CD8-positive, alpha-beta memory T cell (primary cell): Measurements from ENCODE around the gene ZMYND10. TPM values are rescaled to one million over a fixed set of nuclear protein-coding genes. Genes with fewer than 3 reads are reported as not detected.
A peak's percentile ranks its signal among the peaks of the same experiment; 100 is the strongest.

Experiments used
- CTCF ChIA-PET: fragments of 350-600 bp; sonication (Branson Sonifier 250); formaldehyde crosslinking; loops from one replicate; lab custom pipeline; 2021; ENCODE audit warnings: antibody characterized with exemption; lab: Charles Lee
- POLR2A ChIA-PET: fragments of 350-600 bp; sonication (Branson Sonifier 250); formaldehyde crosslinking; loops from one replicate; lab custom pipeline; 2021; ENCODE audit warnings: antibody characterized with exemption; lab: Charles Lee
- DNase-seq, 5 donors: peaks; one replicate each; pipeline versions ENCODE4 v3.0.0 to v3.0.0-alpha.2; 2020 to 2022; ENCODE audit warnings: mixed read lengths in 1 of 5
- H3K27ac ChIP-seq: one replicate; pipeline ENCODE4 v1.7.0; 2013; ENCODE audit warnings: low read depth, mild to moderate bottlenecking, low read length, moderate library complexity
- H3K27me3 ChIP-seq: 2 replicates; pipeline ENCODE4 v1.7.0; 2013; ENCODE audit warnings: low read length, mild to moderate bottlenecking; ENCODE audit not compliant: insufficient read depth, poor library complexity, severe bottlenecking
- H3K36me3 ChIP-seq: 2 replicates; pipeline ENCODE4 v1.7.0; 2013; ENCODE audit warnings: mild to moderate bottlenecking, low read length, moderate library complexity; ENCODE audit not compliant: insufficient read depth
- H3K4me1 ChIP-seq: 2 replicates; pipeline ENCODE4 v1.7.0; 2013; ENCODE audit warnings: mild to moderate bottlenecking, low read length, moderate library complexity; ENCODE audit not compliant: insufficient read depth
- H3K4me3 ChIP-seq: 2 replicates; pipeline ENCODE4 v1.7.0; 2013; ENCODE audit warnings: mild to moderate bottlenecking, low read length
- H3K9me3 ChIP-seq: 2 replicates; pipeline ENCODE4 v1.7.0; 2013; ENCODE audit warnings: mild to moderate bottlenecking, low read length
- H3K27ac Mint-ChIP-seq, 8 donors: one replicate each; pipeline ENCODE4 v1.8.0; 2020 to 2021; ENCODE audit warnings: mixed read lengths in 8 of 8, mild to moderate bottlenecking in 6 of 8, inconsistent platforms in 3 of 8, moderate library complexity in 3 of 8
- H3K27me3 Mint-ChIP-seq, 2 donors: one replicate each; pipeline ENCODE4 v1.8.0; 2020 to 2021; ENCODE audit warnings: mixed read lengths in 2 of 2, mild to moderate bottlenecking in 1 of 2, moderate library complexity in 1 of 2
- H3K36me3 Mint-ChIP-seq, 3 donors: one replicate each; pipeline ENCODE4 v1.8.0; 2020 to 2021; ENCODE audit warnings: mixed read lengths in 3 of 3, inconsistent platforms in 1 of 3, mild to moderate bottlenecking in 1 of 3
- H3K4me1 Mint-ChIP-seq, 3 donors: one replicate each; pipeline ENCODE4 v1.8.0; 2020 to 2021; ENCODE audit warnings: mixed read lengths in 3 of 3, inconsistent platforms in 1 of 3, mild to moderate bottlenecking in 1 of 3
- H3K4me3 Mint-ChIP-seq, 7 donors: one replicate each; pipeline ENCODE4 v1.8.0; 2020 to 2021; ENCODE audit warnings: mixed read lengths in 7 of 7, mild to moderate bottlenecking in 6 of 7, moderate library complexity in 4 of 7, inconsistent platforms in 2 of 7
- H3K9me3 Mint-ChIP-seq, 5 donors: one replicate each; pipeline ENCODE4 v1.8.0; 2020 to 2022; ENCODE audit warnings: mixed read lengths in 5 of 5, mild to moderate bottlenecking in 3 of 5, moderate library complexity in 2 of 5, inconsistent platforms in 1 of 5
- polyA plus RNA-seq: library from polyadenylated mRNA; unstranded; fragments of 300-500 nt; fragmentation: Illumina TruSeq; gene quantifications from one replicate; pipeline ENCODE4 v1.2.3, GENCODE V29; 2021
- total RNA-seq, 2 experiments: library from RNA; stranded (reverse); gene quantifications; one replicate each; pipeline ENCODE4 v1.2.3, GENCODE V29; 2021

Gene ZMYND10
- total and polyA plus RNA-seq, 3 experiments from 2014 or later = 0.97 to 1.3 (median 1.1) TPM

DNA sequence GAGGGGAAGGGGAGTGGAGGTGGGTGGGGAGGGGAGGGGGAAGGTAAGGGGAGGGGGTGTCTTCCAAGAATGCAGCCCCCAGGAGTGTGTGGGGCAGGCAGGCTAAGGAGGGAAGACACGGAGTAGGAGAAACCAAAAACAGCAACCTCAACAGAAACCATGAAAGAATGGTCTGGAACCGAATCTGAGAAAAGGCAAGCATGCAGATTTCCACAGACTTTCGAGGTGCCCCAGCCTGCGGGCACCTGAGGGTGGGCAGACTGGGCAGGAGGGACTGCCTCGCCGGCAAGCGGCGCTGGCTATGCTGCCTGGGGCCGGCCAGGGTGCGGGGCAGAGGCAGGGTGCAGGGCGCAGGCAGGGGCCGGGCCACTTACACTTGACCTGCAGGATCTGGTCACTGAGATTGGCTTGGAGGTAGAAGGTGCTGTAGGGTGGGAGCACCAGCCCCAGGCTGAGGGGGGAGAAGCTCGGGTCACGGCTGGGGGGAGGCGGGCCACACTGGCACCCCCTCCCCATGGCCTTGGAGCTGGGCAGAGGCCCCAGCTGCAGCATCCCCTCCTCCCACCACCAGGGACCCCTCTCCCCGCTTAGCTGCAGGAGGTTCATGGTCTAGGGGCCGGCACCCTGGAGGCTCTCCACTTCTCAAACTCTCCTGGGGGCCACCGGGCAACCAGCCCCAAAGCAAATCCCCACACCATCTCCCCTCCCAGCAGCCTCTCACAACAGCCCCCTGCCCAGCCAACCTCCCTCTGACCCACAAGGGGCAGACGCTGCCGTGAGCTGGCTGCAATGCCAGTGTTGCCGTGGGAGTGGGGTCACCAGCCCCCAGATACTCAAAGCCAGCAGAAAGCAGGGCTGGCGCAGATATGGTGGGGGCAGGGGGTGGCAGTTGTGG, 29.1 kb upstream of the ZMYND10 start:
- Histone ChIP-seq H3K27ac (no peak overlapping the region), H3K36me3 (no peaks in the 10 kb centered on the region), H3K9me3 (no peaks in the 10 kb centered on the region), H3K4me1 (no peaks in the 10 kb centered on the region), H3K27me3 (no peaks in the 10 kb centered on the region), H3K4me3 (no peak overlapping the region)
- POLR2A ChIA-PET = no interaction called here
- Mint-ChIP-seq H3K4me1 (peaks cover 0 to 1% (median 0%) of the 10 kb centered on the region in 3 donors), H3K27ac (no peak overlapping the region), H3K27me3 (no peaks in the 10 kb centered on the region), H3K4me3 (no peak overlapping the region), H3K36me3 (no peaks in the 10 kb centered on the region), H3K9me3 (no peaks in the 10 kb centered on the region)
- CTCF ChIA-PET = no interaction called here
- DNase-seq = no peak

DNA sequence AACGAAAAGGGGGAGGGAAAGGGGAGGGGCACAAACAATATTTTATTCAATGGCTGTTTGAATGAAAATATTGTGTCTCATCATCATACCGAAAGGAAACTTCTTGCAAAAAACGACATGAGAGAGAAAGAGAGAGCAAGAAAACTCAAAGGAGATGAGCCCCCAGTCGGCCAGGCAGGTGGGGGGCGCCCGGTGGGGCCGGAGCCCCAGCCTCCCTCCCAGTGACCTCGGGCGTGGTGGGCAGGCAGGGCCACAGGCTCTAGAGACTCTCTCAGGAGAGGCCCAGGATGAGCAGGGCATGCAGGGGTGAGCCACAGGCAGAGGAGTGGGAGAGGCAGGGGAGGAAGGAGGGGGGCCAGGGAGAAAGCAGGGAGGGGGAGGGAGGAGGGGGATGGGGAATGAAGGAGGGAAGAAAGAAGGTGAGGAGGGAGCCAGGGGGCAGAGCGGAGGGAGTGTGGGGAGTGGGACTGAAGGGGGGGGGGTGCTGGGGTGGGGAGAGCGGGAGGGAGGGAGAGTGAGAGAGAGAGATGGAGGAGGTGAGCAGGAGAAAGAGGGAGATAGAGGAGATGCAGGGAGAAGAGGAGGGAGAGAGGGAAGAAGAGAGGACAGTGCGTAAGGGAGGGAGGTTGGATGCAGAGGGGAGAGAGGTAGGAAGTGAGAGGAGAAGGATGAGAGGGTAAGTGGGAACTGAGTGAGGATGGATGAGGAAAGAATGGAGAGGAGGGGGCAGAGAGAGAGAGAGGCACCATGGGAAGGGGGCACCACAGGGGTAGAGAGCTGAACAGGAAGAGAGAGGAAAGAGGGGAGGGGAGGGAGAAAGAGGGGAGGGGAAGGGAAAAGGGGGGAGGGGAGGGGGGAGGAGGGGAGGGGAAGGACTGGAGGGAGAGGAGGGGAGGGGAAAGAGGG, 27.9 kb upstream of the ZMYND10 start:
- Mint-ChIP-seq H3K4me3 (no peak overlapping the region), H3K27ac (peak overlapping the region in 1 of 8 donors; percentile 75), H3K4me1 (peaks cover 0 to 8% (median 4%) of the 10 kb centered on the region in 3 donors), H3K9me3 (no peaks in the 10 kb centered on the region), H3K36me3 (no peaks in the 10 kb centered on the region), H3K27me3 (no peaks in the 10 kb centered on the region)
- no peak overlapping the region for H3K4me3 ChIP-seq
- H3K4me1 ChIP-seq = no peaks in the 10 kb centered on the region
- ChIA-PET CTCF (no interaction called here), POLR2A (no interaction called here)
- no peak overlapping the region for H3K27ac ChIP-seq
- no peaks in the 10 kb centered on the region for H3K36me3 ChIP-seq
- DNase-seq = no peak
- no peaks in the 10 kb centered on the region for H3K9me3 ChIP-seq
- no peaks in the 10 kb centered on the region for H3K27me3 ChIP-seq

DNA sequence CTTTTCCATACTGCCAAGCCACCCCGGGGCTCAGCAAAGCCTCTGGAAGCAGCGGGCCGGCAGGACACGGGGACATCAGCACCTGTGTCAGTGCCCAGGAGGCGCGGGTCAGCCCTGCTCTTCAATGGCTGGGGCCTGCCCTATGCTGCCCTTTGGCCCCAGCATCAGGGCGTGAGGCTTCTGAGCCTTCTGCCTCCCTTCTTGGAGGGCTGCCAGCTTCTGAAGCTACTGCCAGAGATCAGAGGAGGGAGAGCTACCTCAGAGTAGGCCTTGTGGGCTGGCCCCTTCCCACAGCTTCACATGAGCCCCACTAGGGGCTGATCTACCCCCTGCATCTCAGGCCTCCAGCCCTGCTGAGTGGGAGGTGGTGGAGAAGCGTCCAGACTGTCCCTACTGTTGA, 26.8 kb upstream of the ZMYND10 start:
- Mint-ChIP-seq H3K9me3 (no peaks in the 10 kb centered on the region), H3K27me3 (no peaks in the 10 kb centered on the region), H3K4me3 (no peak overlapping the region), H3K36me3 (no peaks in the 10 kb centered on the region), H3K4me1 (peaks cover 0 to 13% (median 6%) of the 10 kb centered on the region in 3 donors), H3K27ac (peak overlapping the region in 1 of 8 donors; percentile 88)
- H3K36me3 ChIP-seq = no peaks in the 10 kb centered on the region
- no peak overlapping the region for H3K4me3 ChIP-seq
- H3K4me1 ChIP-seq = no peaks in the 10 kb centered on the region
- ChIA-PET POLR2A (no interaction called here), CTCF (no interaction called here)
- H3K27ac ChIP-seq = no peak overlapping the region
- no peaks in the 10 kb centered on the region for H3K9me3 ChIP-seq
- no peaks in the 10 kb centered on the region for H3K27me3 ChIP-seq
- DNase-seq = peak in 1 of 5 donors; percentile 29

DNA sequence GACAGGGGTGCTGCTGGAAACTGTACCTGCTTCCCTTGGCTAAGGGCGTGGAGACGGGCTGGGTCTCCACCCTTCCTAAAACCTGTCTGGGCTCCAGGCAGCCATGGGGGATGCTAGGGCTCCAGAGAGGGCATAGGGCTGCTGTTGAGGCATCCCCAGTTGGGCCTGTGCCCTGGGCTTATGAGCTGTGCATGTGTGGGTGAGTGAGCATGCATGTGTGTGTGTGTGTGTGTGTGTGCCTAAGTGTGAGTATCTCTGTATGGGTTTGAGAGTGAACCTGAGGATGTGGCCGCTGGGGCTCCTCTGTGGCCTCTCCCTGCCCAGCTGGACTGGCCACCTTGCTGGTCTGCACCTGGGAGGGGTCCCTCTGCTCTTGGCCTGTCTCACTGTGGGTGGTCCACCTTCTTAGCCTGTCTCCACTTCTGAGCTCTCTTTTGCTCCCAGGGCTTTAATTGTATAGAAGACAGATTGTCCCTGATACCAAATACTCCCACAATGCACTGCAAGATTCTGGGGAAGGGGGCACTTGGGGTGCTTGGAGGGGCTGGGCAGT, 25.7 kb upstream of the ZMYND10 start:
- H3K4me1 ChIP-seq = peaks cover 8% of the 10 kb centered on the region
- H3K27ac Mint-ChIP-seq = peak overlapping the region in 1 of 8 donors; percentile 72
- no peaks in the 10 kb centered on the region for H3K9me3 Mint-ChIP-seq
- H3K27me3 Mint-ChIP-seq = no peaks in the 10 kb centered on the region
- no peak overlapping the region for H3K27ac ChIP-seq
- DNase-seq = no peak
- no peaks in the 10 kb centered on the region for H3K9me3 ChIP-seq
- H3K4me3 Mint-ChIP-seq = no peak overlapping the region
- H3K4me1 Mint-ChIP-seq = peaks cover 3 to 24% (median 10%) of the 10 kb centered on the region in 3 donors
- no peaks in the 10 kb centered on the region for H3K36me3 Mint-ChIP-seq
- no peak overlapping the region for H3K4me3 ChIP-seq
- POLR2A ChIA-PET = no interaction called here
- no peaks in the 10 kb centered on the region for H3K36me3 ChIP-seq
- CTCF ChIA-PET = interaction anchor here (1.1 to 2.0 kb wide), 2 partner anchors 24 to 125 kb away, joined by 3 to 5 read pairs; no protein-coding TSS in a partner anchor
- no peaks in the 10 kb centered on the region for H3K27me3 ChIP-seq

DNA sequence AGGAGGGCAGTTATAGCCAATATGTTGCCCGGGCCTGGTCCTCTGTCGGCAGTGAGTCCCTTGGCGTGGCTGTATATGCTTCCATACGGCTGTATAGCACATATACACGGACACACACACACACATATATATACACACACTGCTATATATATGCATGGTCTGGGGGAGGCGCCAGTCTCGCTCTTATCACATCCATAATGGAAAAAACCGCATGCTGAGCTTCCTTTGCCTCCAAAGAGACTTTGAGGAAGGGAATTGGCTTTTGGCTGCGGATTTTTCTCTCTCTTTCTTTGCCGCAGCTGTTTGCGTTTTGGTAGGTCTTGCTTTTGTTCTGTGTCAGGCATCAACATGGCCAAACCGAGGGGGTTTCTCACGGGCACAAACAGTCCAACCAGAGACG, 25.1 kb upstream of the ZMYND10 start:
- CTCF ChIA-PET = interaction anchor here (1.1 to 2.0 kb wide), 2 partner anchors 23 to 124 kb away, joined by 3 to 5 read pairs; no protein-coding TSS in a partner anchor
- peaks cover 9 to 30% (median 14%) of the 10 kb centered on the region in 3 donors for H3K4me1 Mint-ChIP-seq

DNA sequence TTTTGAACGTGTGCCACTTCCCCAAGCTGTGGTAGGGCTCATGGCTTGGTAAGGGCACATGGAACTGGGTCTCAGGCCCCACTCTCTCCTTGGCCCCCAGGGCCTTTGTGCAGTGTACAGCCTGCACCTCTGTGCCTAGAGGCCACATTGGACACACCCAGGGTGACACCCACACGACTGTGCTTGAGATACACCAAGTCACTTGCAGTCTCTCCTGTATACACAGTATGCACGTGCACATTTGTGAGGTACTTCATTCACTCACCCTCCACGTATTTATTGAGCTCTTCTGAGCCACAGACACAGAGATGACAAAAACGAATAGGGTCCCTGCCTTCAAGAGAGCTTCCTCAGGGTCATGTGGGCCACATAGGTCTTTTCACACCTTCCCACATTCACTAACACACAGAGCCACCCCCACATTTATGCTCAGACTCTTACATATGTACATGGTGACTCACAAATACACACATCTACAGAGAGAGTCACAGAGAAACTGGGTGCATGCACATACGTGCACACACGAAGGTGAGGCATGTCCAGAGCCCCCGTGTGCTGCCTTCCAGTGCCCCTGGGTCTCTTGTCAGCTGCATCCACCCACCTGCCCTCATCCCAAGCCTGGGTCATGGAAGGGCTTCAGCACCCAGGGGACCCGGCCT, 23.6 kb upstream of the ZMYND10 start:
- Mint-ChIP-seq H3K4me3 (no peak overlapping the region), H3K4me1 (peaks cover 14 to 39% (median 19%) of the 10 kb centered on the region in 3 donors), H3K27ac (peak overlapping the region in 4 of 8 donors; percentile 1 to 69 (median 39)), H3K27me3 (no peaks in the 10 kb centered on the region), H3K9me3 (no peaks in the 10 kb centered on the region), H3K36me3 (peaks cover 0 to 6% (median 0%) of the 10 kb centered on the region in 3 donors)
- POLR2A ChIA-PET = no interaction called here
- CTCF ChIA-PET = interaction anchor here (0.7 to 1.4 kb wide), 2 partner anchors 174 to 181 kb away, joined by 3 to 4 read pairs; no protein-coding TSS in a partner anchor
- peaks cover 23% of the 10 kb centered on the region for H3K4me1 ChIP-seq
- H3K9me3 ChIP-seq = no peaks in the 10 kb centered on the region
- DNase-seq = no peak
- H3K27me3 ChIP-seq = no peaks in the 10 kb centered on the region
- H3K36me3 ChIP-seq = no peaks in the 10 kb centered on the region
- no peak overlapping the region for H3K27ac ChIP-seq
- H3K4me3 ChIP-seq = no peak overlapping the region

More for the DNA sequence above, 25.1 kb upstream of the ZMYND10 start:
- Histone ChIP-seq H3K4me3 (no peak overlapping the region), H3K4me1 (peaks cover 14% of the 10 kb centered on the region), H3K27me3 (no peaks in the 10 kb centered on the region), H3K9me3 (no peaks in the 10 kb centered on the region), H3K36me3 (no peaks in the 10 kb centered on the region), H3K27ac (no peak overlapping the region)
- no peak for DNase-seq
- Mint-ChIP-seq H3K4me3 (peak overlapping the region in 1 of 7 donors; percentile 38), H3K27me3 (no peaks in the 10 kb centered on the region), H3K9me3 (no peaks in the 10 kb centered on the region), H3K27ac (peak overlapping the region in 1 of 8 donors; percentile 28), H3K36me3 (peaks cover 0 to 1% (median 0%) of the 10 kb centered on the region in 3 donors)
- POLR2A ChIA-PET = no interaction called here

DNA sequence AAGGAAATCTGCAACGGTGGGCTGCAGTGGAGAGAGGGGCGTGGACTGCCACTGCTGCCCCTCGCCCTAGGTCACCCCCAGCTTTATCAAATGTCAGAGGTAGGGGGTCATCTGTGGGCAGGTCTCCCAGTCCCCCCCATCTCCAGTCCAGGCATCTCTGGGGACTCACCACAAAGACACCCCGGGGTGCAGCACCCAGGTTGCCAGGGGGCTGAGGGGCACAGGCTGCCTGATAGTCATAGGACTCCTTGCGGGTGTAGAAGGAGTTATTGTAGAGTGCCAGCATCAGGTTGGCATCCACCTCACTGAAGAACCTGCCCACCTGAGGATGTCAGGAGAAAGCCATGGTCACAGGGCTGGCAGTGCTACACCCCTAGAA, 20.3 kb upstream of the ZMYND10 start:
- DNase-seq = no peak
- no peaks in the 10 kb centered on the region for H3K27me3 Mint-ChIP-seq
- Histone ChIP-seq H3K27me3 (no peaks in the 10 kb centered on the region), H3K4me1 (peaks cover 25% of the 10 kb centered on the region), H3K36me3 (no peaks in the 10 kb centered on the region), H3K9me3 (no peaks in the 10 kb centered on the region), H3K27ac (peak overlapping the region; percentile 88), H3K4me3 (peak overlapping the region; percentile 94)
- ChIA-PET CTCF (interaction anchor here (0.8 to 1.5 kb wide), 8 partner anchors 10 to 203 kb away, joined by 3 to 7 read pairs (median 4); partner anchors contain the start of genes CYB561D2, HEMK1 and NPRL2), POLR2A (interaction anchor here (0.5 to 1.6 kb wide), 8 partner anchors 12 to 287 kb away, joined by 3 to 9 read pairs (median 4); no protein-coding TSS in a partner anchor)
- H3K4me3 Mint-ChIP-seq = peak overlapping the region; percentile 80 to 96 (median 88)
- H3K36me3 Mint-ChIP-seq = peaks cover 0 to 6% (median 0%) of the 10 kb centered on the region in 3 donors
- no peaks in the 10 kb centered on the region for H3K9me3 Mint-ChIP-seq
- peaks cover 14 to 48% (median 19%) of the 10 kb centered on the region in 3 donors for H3K4me1 Mint-ChIP-seq
- H3K27ac Mint-ChIP-seq = peak overlapping the region; percentile 89 to 99 (median 94)
